GM19193 (cell line): ENCODE measurements around the gene DYRK2.

Experiments used
- POLR2A ChIP-seq: IDR thresholded peaks from 4 replicates; pipeline ENCODE4 v1.6.1; 2011; ENCODE audit not compliant: insufficient read depth, insufficient read length; ENCODE audit errors: extremely low read depth

The DYRK2 gene

GRCh38 chr12:67633024-67633610, 15.4 kb upstream of the DYRK2 start:
- no peak for TF ChIP-seq POLR2A

GRCh38 chr12:67633708-67634107, 14.8 kb upstream of the DYRK2 start:
- TF ChIP-seq POLR2A = no peak

GRCh38 chr12:67634303-67634761, 14.2 kb upstream of the DYRK2 start:
- no peak for TF ChIP-seq POLR2A

GRCh38 chr12:67637718-67638117, 10.8 kb upstream of the DYRK2 start:
- TF ChIP-seq POLR2A = no peak

GRCh38 chr12:67638694-67639093, 9.9 kb upstream of the DYRK2 start:
- no peak for TF ChIP-seq POLR2A

GRCh38 chr12:67640863-67641262, 7.7 kb upstream of the DYRK2 start:
- TF ChIP-seq POLR2A = no peak

- no peak for TF ChIP-seq POLR2A
These were observed 3.4 kb upstream of the DYRK2 start for GRCh38 chr12:67645126-67645525.

GRCh38 chr12:67645601-67646000, 2.9 kb upstream of the DYRK2 start:
- TF ChIP-seq POLR2A = no peak

- TF ChIP-seq POLR2A = no peak
These were observed 1.8 kb upstream of the DYRK2 start for GRCh38 chr12:67646775-67647174.

GRCh38 chr12:67647181-67647798, 1.3 kb upstream of the DYRK2 start:
- TF ChIP-seq POLR2A = no peak

- TF ChIP-seq POLR2A = no peak
These were observed 585 bp upstream of the DYRK2 start for GRCh38 chr12:67647799-67648520.

GRCh38 chr12:67649261-67649569, 670 bp downstream of the DYRK2 start:
- no peak for TF ChIP-seq POLR2A

- TF ChIP-seq POLR2A = peak; percentile 24
These were observed 1.2 kb downstream of the DYRK2 start for GRCh38 chr12:67649570-67650387.

- no peak for TF ChIP-seq POLR2A
These were observed 2.0 kb downstream of the DYRK2 start for GRCh38 chr12:67650388-67651131.
